Stimulated activated CD8-positive, alpha-beta memory T cell treated with anti-CD3 and anti-CD28 coated beads, Interleukin-15, amount 100 ng/mL, for 24 hours (primary cell): ENCODE data around the gene GRIN2D.

Source experiments
- DNase-seq: peaks from one replicate; pipeline ENCODE4 v3.0.0-alpha.2; 2020; ENCODE audit warnings: low read depth

GRIN2D gene

GRCh38 chr19:48393559-48394330 lies at the start of gene GRIN2D:
TSS of gene GRIN2D (plus strand) at chr19:48393668. CDS start at chr19:48398393, 4,725 bp downstream.
- no peak for DNase-seq

- DNase-seq: no peak
Observed at GRCh38 chr19:48344892-48345291, 48.6 kb upstream of the GRIN2D start.

- DNase-seq: no peak
Observed at GRCh38 chr19:48346191-48346590, 47.3 kb upstream of the GRIN2D start.

DNA sequence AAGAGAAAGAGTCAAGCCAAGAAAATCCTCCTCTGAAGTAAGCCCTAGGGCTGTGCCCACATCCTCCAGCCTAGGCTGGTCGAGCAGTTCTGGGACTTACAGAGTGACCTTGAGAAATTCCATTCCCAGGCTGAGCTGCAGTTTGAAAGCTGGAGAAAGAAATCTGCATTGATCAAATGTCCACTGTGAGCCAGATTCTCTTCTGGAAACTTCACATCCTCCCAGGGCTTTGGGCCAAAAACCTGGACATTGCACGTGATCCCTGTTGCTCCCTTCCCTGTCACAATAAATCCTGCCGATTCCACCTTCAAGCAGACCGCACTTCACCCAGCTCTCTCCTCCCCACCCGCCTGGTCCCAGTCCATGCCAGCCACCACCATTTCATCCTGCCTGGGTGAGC lies 45.4 kb upstream of the GRIN2D start:
- no peak for DNase-seq

- DNase-seq: no peak
Observed at GRCh38 chr19:48348737-48349136, 44.7 kb upstream of the GRIN2D start.

GRCh38 chr19:48350856-48351255 lies 42.6 kb upstream of the GRIN2D start:
- no peak for DNase-seq

- peak; percentile 81 for DNase-seq
Observed at GRCh38 chr19:48351341-48351752, 42.1 kb upstream of the GRIN2D start.

DNA sequence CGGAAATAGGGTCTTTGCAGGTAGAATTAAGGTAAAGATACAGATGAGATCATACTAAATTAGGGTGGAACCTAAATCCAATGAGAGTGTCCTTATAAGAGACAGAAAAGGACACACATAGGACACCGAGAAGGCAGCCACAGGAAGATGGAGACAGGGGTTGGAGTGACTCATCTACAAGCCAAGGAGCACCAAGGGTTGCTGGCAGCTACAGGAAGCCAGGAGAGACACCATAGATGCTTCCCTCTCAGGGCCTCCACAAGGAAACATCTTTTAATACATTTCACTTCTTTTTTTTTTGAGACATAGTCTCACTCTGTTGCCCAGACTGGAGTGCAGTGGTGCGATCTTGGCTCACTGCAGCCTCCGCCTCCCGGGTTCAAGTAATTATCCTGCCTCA lies 39.8 kb upstream of the GRIN2D start:
- no peak for DNase-seq

- DNase-seq: no peak
Observed at GRCh38 chr19:48354332-48354992, 39.0 kb upstream of the GRIN2D start.

DNA sequence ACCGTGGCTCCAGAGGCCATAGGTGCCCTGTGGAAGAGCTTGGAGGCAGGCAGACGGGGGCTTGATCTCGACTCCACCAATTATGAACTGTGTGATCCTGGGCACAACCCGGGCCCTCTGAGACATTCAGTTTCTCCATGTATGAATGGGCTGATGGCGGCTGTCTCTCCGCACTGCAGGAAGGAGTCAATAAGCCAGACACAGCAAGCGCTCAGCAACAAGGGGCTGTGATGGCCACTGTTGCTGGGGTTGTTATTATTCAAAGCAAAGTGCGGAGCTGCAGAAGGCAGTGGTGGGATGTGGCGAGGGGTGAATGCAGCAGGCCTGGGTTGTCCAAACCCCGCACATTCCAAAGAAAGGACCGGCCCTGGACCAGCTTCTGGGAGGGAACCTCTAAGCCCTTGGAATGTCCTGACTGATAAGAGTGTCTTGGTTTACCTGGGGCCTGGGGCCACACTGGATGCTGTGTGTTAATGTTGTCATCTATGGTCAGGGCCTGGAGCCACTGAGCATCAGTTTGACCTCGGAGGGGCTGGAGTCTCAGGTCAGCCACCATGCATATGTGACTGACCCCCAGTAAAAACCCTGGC lies 38.0 kb upstream of the GRIN2D start:
- no peak for DNase-seq

DNA sequence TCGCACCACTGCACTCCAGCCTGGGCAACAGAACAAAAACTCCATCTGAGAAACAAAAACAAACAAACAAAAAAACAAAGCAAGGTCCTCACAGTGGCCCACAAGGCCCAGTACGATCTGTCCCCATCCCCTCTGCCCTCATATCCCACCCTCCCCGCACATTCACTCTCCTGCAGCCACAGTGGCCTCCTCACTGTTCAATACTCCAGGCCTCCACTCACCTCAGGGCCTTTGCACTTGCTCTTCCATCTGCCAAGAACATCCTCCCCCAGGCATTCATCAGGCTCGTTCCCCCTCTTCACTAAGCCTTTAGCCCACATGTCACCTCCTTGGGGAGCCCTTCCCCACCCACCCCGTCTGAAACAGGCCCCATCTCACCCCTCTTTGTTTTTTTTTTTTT lies 34.3 kb upstream of the GRIN2D start:
- no peak for DNase-seq

DNA sequence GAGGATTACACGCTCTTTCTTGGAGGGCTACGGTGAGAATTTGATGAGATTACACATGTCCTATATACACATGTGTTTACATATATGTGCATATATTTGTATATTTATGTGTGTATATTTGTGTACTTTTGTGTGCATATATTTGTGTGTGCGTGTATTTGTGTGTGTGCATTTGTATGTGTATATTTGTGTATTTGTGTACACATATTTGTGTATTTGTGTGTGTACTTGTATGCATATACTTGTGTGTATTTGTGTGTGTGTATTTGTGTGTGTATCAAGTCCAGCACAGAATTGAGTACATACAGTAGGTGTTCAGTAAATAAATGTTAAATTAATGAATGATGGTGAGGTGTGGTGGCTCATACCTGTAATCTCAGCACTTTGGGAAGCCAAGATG lies 31.6 kb upstream of the GRIN2D start:
- DNase-seq: no peak

DNA sequence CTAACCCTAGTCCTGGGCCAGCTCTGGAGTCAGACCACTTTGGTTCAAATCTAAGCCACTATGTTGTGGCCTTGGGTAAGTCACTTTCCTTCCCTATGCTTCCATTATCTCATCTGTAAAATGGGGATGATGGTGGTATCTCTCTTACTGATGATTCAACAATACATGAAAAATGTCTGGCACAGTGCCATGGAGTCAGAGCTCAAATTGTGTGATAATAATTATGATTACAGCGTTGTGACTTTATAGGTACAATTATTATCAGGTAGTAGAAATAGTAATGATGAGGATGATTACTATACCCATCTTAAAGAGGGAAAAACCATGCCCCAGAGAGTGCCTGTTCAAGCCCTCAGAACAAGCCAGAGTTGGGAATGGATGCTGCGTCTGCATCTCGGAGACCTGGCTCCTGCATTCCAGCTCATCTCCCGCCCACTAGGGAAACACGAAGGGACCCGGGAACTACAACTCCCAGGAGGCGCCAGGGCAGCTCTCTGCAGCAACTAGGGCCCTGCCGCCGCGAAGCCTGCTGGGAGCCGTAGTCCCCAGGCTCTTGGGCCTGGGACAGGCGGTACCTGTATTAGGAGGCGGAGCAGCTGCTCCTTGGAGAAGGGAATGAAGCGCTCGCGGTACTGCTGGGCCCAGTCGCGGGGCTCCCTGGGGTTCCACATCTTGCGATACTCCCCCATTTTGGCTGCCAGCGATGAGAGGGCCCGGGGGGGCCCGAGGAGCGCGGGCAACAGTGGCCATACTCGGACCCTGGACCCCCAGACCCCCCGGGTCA lies 30.6 kb upstream of the GRIN2D start:
- DNase-seq: peak; percentile 53

- DNase-seq: peak; percentile 16
Observed at GRCh38 chr19:48363500-48363809, 30.0 kb upstream of the GRIN2D start.

- DNase-seq: peak; percentile 85
Observed at GRCh38 chr19:48363810-48364597, 29.5 kb upstream of the GRIN2D start, which contains the start of the genes SYNGR4 and TMEM143. TSS of gene SYNGR4 (plus strand) at chr19:48364367. CDS start at chr19:48365843, 1,476 bp downstream. TSS of gene TMEM143 (minus strand) at chr19:48363940. CDS start at chr19:48363920, 20 bp downstream.

GRCh38 chr19:48364598-48365348 lies 28.7 kb upstream of the GRIN2D start:
- DNase-seq: no peak

DNA sequence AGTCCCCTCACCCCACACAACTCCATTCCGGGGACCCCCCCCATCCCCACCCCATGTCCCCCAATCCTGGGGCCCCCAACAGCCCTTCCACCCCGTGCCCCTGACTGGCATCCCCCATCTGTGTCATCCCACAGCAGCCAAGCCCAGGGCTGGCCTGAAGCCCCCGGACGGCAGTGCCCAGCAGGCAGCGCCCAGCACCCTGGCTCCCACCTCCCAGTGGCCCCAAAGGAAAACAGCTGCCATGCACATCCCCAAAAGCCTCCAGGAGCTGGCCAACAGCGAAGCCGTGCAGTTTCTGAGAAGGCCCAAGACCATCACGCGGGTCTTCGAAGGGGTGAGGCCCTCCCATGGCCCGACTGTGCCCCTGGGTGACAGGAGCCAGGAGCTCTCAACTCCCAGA lies 27.9 kb upstream of the GRIN2D start:
- DNase-seq: no peak

- no peak for DNase-seq
Observed at GRCh38 chr19:48367855-48368254, 25.6 kb upstream of the GRIN2D start.

- no peak for DNase-seq
Observed at GRCh38 chr19:48368936-48369335, 24.5 kb upstream of the GRIN2D start.

- no peak for DNase-seq
Observed at GRCh38 chr19:48370955-48371354, 22.5 kb upstream of the GRIN2D start.

GRCh38 chr19:48371367-48371766 lies 22.1 kb upstream of the GRIN2D start:
- no peak for DNase-seq
